Measurements from ENCODE around the gene PTDSS2.
"Not testable (repeated sequence)": the region's sequence is repeated elsewhere in the genome, so short reads cannot be mapped to it uniquely, and the experiment has no call there.

PTDSS2 gene

GRCh38 chr11:414318-414857 lies 35.7 kb upstream of the PTDSS2 start:
- DNase-seq: no peak

DNA sequence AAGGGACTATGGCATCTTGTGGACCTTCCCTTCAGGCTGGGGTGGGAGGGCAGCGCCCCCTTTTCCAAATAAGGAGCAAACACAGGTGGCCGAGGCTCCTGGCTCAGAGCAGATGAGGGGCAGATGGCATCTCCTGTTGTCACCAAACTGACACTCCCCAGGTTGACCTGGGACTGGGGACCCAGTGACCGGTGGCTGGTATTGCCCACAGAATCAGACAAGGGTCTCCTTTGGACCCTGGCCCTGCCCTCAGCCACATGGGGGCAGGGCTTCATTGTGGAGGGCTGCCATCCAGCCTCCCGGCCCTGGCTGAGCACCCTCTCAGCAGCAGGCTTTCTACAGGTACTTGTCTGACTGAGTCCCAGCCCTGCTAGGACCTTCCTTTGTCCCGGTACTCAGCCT lies 34.4 kb upstream of the PTDSS2 start:
- DNase-seq: no peak

- DNase-seq: no peak
Observed at GRCh38 chr11:416051-416756, 33.9 kb upstream of the PTDSS2 start.

DNA sequence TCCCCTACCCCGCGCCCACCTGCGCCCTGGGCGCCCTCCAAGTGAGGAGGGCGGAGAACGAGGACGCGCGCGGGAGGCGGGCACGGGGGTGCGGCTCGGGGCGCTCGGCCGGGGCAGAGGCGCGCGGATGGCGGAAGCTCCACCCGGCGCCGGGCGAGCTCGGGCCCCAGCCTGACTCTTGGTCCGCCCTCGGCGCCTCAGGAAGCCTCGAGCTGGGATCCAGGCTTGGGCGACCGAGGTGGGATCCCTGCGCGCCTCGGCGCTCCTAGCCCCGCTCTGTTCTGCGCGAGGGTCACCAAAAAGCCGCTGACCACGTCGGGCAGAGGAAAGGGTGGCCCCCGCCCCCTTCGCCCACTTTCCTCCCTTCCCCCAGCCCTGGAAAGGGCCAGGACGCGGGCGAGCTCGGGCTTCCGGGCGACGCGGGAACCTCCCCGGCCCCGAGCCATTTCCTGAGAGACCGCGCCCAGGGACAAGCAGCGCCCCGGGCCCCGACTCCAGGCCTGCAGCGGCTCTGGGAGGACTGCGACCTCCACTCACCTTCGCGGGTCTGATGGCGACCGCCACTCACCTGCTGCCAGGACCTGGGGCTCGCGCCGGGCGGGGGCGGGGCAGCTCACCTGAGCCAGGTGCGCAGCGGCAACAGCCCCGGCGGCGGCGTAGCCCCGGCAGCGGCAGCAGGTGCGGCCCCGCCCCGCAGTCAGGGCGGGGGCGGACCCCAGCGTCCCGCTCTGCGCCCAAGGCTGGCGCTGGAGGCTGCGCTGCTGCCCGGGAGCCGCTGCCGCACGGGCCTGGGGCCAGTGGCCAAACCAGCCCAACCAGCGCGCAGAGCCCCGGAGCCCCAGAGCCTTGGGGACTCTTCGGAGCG lies 33.1 kb upstream of the PTDSS2 start:
- DNase-seq: no peak

GRCh38 chr11:417652-418342 lies 32.3 kb upstream of the PTDSS2 start:
- no peak for DNase-seq

DNA sequence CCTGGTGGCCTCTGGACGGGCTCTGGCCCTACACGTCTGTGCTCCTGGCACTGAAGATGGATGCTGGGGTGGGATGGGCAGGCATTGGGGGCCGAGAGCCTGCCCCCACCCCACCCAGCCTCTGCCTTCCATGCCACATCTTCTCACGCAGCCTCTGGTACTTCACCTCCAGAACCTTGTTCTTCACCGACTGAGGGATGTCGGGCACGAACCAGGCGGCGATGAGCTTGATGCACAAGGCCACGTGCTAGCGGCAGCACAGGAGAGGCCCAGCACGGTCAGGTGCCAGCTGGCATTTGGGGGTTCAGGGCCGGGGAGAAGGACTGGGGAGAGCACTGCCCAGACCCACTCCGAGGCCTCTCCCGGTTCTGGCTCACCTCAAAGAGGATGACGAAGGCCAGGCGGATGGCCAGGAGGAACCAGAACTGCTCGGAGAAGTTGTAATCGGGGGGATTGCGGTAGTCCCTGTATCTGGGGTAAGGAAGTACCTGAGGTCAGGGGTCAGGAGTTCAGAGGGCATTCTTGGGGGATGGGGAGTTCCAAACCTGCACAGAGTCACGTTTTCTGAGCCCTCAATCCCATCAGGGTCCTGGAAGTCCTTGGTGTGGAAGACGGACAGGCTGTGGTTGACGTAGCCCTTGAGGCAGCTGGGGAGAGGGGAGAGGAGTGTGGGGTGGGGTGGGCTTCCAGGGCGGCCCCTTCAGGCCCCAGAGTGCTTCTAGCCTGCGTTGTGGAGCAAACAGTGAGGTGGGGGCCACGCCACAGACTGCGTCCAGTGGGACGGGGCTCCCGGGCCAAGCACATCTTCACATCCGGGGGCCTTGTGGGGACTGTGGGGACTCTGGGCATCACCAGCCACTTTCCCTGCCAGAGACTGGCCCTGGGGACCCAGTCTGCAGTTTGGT lies 31.5 kb upstream of the PTDSS2 start:
- no peak for DNase-seq

- no peak for DNase-seq
Observed at GRCh38 chr11:419248-420005, 30.7 kb upstream of the PTDSS2 start.

DNA sequence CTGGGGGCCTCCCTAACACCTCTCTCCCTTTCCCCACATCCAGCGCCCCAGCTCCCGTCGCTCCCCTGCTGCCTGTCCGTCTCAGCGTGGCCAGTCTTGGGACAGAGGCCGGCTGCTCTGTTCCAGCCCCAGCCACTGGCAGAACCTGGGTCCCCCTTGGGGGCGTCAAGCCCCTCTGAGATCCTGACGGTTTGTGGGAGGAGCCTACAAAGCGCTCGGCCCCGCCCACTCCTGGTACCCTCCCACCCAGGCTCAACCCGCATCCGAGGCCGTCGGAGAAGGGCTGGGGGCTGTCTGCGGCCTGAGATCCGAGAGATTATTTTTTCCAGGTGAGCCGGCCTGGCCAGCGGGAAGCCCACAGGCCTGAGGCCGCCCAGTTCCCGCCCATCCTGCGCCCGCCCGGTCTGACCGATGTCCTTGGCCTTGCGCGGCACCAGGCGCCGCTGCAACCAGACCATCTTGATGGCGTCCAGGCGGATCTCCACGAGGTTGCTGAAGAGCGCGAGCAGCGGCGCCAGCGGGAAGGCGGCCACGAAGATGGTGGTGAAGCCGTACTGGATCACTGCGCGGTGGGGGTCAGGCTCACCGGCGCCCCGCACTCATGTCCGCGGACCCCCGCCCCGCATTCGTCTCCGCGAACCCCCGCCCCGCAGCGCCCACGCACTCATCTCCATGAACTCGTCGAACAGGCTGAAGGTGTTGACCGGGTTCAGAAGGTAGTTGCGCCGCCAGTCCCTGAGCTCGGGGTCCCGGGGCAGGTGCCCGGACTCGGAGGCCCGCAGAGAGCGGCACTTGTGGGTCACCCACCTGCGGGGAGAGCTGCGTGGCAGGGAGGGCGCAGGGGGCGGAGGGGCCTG lies 29.8 kb upstream of the PTDSS2 start:
- DNase-seq: no peak

- DNase-seq: no peak
Observed at GRCh38 chr11:420911-421321, 29.2 kb upstream of the PTDSS2 start.

- no peak for DNase-seq
Observed at GRCh38 chr11:422249-422656, 27.8 kb upstream of the PTDSS2 start.

- DNase-seq: no peak
Observed at GRCh38 chr11:424232-424631, 25.8 kb upstream of the PTDSS2 start.

- DNase-seq: not testable (repeated sequence)
Observed at GRCh38 chr11:424766-425165, 25.3 kb upstream of the PTDSS2 start.

DNA sequence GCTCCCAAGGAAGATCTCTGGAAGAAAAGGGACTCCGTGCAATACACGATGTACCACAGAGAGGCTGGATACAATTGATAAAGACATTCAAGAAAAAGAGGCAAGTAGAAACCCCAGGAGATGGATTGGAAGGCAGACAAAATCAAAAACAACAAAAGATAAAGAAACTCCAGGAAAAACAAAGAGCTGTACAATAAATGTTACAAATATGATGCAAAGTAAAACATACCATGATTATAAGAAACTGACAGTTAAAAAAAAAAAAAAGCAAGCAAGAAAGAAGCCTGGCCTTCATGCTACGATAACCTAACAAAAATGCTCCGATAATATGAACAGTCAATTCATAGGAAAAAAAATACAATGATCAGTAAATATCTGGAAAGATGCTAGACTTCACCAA lies 24.8 kb upstream of the PTDSS2 start:
- DNase-seq: no peak

GRCh38 chr11:426851-427250 lies 23.2 kb upstream of the PTDSS2 start:
- DNase-seq: no peak

DNA sequence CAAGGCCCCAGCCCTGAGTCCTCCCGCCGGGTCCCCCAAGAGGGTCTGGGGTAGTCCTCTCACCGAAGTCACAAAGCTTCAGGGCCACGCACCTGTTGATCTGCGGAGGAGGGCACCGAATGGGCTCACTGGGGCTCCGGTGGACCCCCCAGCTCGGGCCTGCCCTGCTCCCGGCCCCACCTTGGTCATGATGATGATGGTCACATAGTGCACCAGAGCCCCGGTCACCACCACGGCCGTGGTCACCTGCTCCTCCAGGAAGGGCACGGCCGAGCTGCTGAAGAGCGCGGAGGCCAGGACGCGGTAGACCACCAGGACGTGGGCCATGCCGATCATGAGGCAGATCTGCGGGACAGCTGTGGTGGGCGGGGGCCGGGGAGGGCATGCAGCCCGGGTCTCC lies 21.8 kb upstream of the PTDSS2 start:
- DNase-seq: no peak

- DNase-seq: no peak
Observed at GRCh38 chr11:429391-429790, 20.7 kb upstream of the PTDSS2 start.

DNA sequence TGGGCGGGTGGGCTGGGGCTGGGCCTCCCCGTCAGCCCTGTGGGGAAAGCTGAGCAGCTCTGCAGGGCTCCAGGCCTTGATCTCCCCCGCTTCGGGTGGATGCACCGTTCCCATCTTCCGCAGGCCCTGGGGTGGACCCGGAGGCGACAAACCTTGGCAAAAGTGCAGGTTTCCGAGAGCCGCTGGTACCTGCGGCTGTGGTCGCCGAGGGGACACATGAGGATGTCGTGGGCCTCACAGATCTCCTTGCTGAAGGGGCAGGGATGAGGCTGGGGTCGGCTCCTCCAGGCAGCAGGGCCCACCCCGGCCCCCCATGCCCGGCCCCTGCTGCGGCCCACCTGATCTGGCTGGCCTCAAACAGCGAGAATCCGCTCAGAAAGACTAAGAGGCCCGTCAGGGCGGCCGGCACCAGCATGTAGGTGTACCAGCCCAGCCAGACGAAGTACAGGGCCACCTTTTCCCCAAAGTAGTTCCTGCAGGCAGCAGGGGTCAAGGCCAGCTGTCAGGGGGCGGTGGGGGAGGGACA lies 20.1 kb upstream of the PTDSS2 start:
- no peak for DNase-seq

DNA sequence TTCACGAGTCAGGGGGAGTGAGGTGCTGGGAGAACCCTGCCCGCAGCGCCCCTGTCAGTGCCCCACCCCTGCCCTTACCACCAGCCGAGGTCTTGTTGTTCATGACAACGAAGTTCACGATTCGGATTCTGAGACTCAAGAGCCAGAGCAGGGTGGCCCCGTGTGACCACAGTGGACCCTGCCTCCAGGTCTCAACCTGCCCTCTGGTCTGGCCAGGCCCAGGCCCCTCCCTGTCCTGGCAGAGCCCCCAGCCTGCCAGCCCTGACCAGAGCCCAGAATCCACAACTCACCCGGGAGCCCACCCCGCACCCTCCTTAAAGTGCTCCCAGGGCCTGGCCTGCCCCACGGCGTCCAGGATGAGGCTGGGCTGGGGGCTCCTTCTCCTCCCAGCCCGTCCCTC lies 18.2 kb upstream of the PTDSS2 start:
- DNase-seq: no peak

DNA sequence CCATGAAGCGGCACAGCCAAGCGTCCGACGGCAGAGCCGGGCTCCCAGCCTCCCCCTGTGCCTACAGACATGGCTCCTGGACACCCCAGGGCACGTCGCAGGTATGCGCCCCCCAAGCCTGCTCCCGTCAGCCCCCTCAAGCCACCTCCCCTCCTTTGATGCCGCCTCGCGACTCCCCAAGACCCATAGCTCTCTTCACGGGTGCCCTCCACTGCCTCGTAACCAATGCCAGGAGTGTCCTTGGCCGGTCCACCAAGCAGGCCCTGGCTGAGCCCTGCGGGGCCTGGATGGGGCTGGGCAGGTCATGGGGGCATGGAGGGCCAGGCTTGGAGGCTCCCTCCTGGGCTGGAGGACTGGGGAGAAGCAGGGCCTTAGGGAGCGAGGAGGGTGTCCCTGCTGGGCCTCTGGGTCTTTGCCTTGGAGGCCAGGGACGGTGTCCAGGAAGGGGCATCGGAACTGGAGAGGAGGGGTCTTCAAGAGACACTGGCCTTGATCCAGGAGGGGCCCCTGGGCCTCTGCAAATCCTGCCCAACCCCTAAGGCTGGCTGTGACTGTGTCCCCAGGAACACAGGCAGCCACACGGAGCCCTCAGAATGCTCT lies 17.5 kb upstream of the PTDSS2 start:
- no peak for DNase-seq

DNA sequence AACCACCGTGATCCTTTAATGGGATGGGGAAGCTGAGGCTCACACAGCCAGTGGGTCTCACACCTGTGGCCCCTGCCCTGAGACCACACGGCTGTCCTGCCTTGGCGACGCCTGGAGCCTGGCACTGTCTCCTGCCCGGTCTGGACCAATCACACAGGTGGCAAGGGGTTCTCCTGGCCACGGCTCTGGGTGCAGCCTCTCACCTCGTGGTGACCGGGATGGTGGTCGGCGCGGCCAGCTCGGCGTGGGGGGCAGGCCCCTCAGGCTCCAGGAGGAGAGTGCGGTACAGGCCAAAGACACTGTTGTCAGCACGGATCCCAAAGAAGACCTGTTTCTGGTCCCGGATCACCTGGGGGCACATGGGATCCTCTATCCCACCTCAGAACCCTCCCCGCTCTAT lies 17.0 kb upstream of the PTDSS2 start:
- no peak for DNase-seq

Measured in midbrain (tissue), 1 donor.